HepG2 (cell line): ENCODE measurements around the gene LBR. TPM values are rescaled to one million over a fixed set of nuclear protein-coding genes. Genes with fewer than 3 reads are reported as not detected.

Experiments
- FOXA1 ChIP-seq, 2 experiments: fragments of 450-650 bp in 1 of 2; sonication (generic) in 1 of 2; formaldehyde crosslinking in 1 of 2; IDR thresholded peaks; 2 replicates each; pipeline versions ENCODE4 v1.4.0 to v1.6.1; 2016 to 2020; ENCODE audit warnings: missing genetic modification reagents in 1 of 2
- FOXC1 ChIP-seq: sonication (generic); formaldehyde crosslinking; IDR thresholded peaks from 2 replicates; pipeline ENCODE4 v1.8.0; 2022; ENCODE audit warnings: mild to moderate bottlenecking, missing genetic modification reagents, borderline replicate concordance
- KDM1A ChIP-seq: IDR thresholded peaks from 2 replicates; pipeline ENCODE4 v1.6.1; 2016; ENCODE audit warnings: missing compliant biosample characterization
- KMT2A ChIP-seq: sonication (generic); formaldehyde crosslinking; IDR thresholded peaks from 2 replicates; pipeline ENCODE4 v1.4.0; 2020; ENCODE audit warnings: missing genetic modification reagents
- MYC ChIP-seq: sonication (generic); formaldehyde crosslinking; IDR thresholded peaks from 2 replicates; pipeline ENCODE4 v1.9.0; 2021; ENCODE audit warnings: missing genetic modification reagents, borderline replicate concordance
- SKI ChIP-seq: fragments of 450-650 bp; IDR thresholded peaks from one replicate; pipeline ENCODE4 v1.6.1; 2018; ENCODE audit warnings: mild to moderate bottlenecking; ENCODE audit not compliant: partially characterized antibody
- SMAD3 ChIP-seq: sonication (generic); formaldehyde crosslinking; IDR thresholded peaks from 2 replicates; pipeline ENCODE4 v1.4.0; 2020; ENCODE audit warnings: missing genetic modification reagents
- TBP ChIP-seq: sonication (generic); formaldehyde crosslinking; IDR thresholded peaks from 2 replicates; pipeline ENCODE4 v1.5.0; 2020; ENCODE audit warnings: missing genetic modification reagents
- TEAD3 ChIP-seq: optimal IDR thresholded peaks from 2 replicates; pipeline ENCODE3; 2016; ENCODE audit warnings: borderline replicate concordance
- ZMYM4 ChIP-seq: sonication (generic); formaldehyde crosslinking; IDR thresholded peaks from 2 replicates; pipeline ENCODE4 v1.8.1; 2023; ENCODE audit warnings: mild to moderate bottlenecking, missing genetic modification reagents
- ZNF672 ChIP-seq: sonication (generic); formaldehyde crosslinking; IDR thresholded peaks from 2 replicates; pipeline ENCODE4 v1.8.1; 2022; ENCODE audit warnings: missing genetic modification reagents
- ZNF773 ChIP-seq: sonication (generic); formaldehyde crosslinking; IDR thresholded peaks from 2 replicates; pipeline ENCODE4 v1.4.0; 2020; ENCODE audit warnings: missing genetic modification reagents, borderline replicate concordance
- polyA plus RNA-seq, 8 experiments: library from polyadenylated mRNA; depleted of rRNA in 3 of 8; stranded (reverse) in 7 of 8; unstranded in 1 of 8; fragments of >200 nt; fragmentation: Illumina TruSeq in 4 of 8; extraction: Trizol in 4 of 8; gene quantifications; 2 replicates each; pipeline versions ENCODE4 v1.2.1 to v1.2.3, GENCODE V29; 2011 to 2016; ENCODE audit warnings: low read depth in 4 of 8, missing spikeins in 1 of 8, mixed read lengths in 1 of 8; ENCODE audit not compliant: insufficient read depth in 1 of 8
- total RNA-seq, 5 experiments: library from RNA; depleted of rRNA; stranded (reverse); fragments of >200 nt; fragmentation: Illumina TruSeq; extraction: Trizol; gene quantifications; 2 replicates each; pipeline ENCODE4 v1.2.3, GENCODE V29; 2016; ENCODE audit warnings: low read depth in 1 of 5
- TF ChIP-seq, protein P1 (sequence below): sonication (generic); formaldehyde crosslinking; IDR thresholded peaks from 2 replicates; pipeline ENCODE4 v1.5.0; 2020; ENCODE audit warnings: missing genetic modification reagents, mild to moderate bottlenecking, borderline replicate concordance
- TF ChIP-seq, protein P2 (sequence below): sonication (generic); formaldehyde crosslinking; IDR thresholded peaks from 2 replicates; pipeline ENCODE4 v1.5.0; 2020; ENCODE audit warnings: missing genetic modification reagents
- TF ChIP-seq, protein P3 (sequence below): sonication (generic); formaldehyde crosslinking; IDR thresholded peaks from 2 replicates; pipeline ENCODE4 v1.9.0; 2021; ENCODE audit warnings: mild to moderate bottlenecking, missing genetic modification reagents
- TF ChIP-seq, protein P4 (sequence below): sonication (generic); formaldehyde crosslinking; IDR thresholded peaks from 2 replicates; pipeline ENCODE4 v1.4.0; 2020; ENCODE audit warnings: mild to moderate bottlenecking, missing genetic modification reagents

The LBR gene
- total and polyA plus RNA-seq, 2 of the 13 experiments (the other 11 are each of a cell fraction or from before 2014, with no cell fraction given): 38.9 to 76.7 TPM

DNA sequence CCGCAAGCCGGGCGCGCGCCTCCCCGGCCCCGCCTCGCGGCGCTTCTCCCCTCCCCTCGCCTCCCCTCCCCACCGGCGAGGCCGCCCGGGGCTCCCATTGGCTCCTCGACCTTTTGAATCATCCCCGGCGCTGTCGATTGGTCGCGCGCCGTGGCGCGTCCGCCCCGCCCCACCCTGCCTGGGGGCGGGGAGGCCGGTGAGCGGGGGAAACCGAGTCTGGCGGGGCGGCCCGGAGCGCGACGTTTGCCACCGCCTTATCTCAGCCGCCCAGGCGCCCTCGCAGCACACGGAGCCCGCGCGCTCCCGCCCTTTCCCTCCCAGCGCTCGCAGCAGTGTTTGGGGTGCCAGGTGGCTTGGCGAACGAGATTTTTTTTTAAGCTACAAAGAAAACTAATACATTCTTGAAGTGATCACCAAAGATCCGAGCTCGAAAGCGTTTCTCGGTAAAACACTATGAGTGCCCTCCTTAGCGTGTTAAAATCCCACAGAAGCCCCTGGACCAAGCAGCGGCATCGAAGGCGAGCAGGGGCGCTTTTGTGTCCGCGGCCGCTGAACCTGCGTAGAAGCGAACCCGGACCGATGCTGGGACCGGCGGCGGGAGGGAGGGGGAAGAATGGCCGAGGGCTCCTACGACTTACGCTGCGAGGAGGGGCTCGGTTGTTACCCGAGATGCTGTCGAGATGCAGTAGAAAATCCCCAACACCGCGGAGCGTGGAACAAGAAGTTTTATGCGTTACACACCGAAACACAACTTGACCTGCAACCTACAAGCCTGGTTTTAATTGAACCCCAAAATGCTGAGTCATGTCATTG is 436 bp upstream of the LBR start (continued):
- TF ChIP-seq, protein P1, sequence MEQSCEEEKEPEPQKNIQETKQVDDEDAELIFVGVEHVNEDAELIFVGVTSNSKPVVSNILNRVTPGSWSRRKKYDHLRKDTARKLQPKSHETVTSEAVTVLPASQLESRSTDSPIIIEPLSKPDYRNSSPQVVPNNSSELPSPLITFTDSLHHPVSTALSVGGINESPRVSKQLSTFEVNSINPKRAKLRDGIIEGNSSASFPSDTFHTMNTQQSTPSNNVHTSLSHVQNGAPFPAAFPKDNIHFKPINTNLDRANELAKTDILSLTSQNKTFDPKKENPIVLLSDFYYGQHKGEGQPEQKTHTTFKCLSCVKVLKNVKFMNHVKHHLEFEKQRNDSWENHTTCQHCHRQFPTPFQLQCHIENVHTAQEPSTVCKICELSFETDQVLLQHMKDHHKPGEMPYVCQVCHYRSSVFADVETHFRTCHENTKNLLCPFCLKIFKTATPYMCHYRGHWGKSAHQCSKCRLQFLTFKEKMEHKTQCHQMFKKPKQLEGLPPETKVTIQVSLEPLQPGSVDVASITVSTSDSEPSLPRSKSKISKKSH (CRISPR knock-in tag): peak; percentile 68; the same call in 1 of the 2 replicates
- TF ChIP-seq MYC (CRISPR knock-in tag) (no peak; the same call in 1 of the 2 replicates), FOXC1 (CRISPR knock-in tag) (peak; percentile 54; the same call in 1 of the 2 replicates), TEAD3 (CRISPR knock-in tag) (no peak), SMAD3 (CRISPR knock-in tag) (no peak), FOXA1 (IDR thresholded peaks at IDR 0.05) (no peak), FOXA1 (CRISPR knock-in tag; IDR thresholded peaks at IDR 0.05) (no peak), KDM1A (CRISPR knock-in tag) (no peak), KMT2A (CRISPR knock-in tag) (peak; percentile 64), TBP (CRISPR knock-in tag) (no peak), ZNF672 (CRISPR knock-in tag) (no peak), SKI (no peak), ZMYM4 (CRISPR knock-in tag) (peak; percentile 90), ZNF773 (CRISPR knock-in tag) (no peak)
- TF ChIP-seq, protein P2, sequence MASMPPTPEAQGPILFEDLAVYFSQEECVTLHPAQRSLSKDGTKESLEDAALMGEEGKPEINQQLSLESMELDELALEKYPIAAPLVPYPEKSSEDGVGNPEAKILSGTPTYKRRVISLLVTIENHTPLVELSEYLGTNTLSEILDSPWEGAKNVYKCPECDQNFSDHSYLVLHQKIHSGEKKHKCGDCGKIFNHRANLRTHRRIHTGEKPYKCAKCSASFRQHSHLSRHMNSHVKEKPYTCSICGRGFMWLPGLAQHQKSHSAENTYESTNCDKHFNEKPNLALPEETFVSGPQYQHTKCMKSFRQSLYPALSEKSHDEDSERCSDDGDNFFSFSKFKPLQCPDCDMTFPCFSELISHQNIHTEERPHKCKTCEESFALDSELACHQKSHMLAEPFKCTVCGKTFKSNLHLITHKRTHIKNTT (CRISPR knock-in tag): no peak
- TF ChIP-seq, protein P3, sequence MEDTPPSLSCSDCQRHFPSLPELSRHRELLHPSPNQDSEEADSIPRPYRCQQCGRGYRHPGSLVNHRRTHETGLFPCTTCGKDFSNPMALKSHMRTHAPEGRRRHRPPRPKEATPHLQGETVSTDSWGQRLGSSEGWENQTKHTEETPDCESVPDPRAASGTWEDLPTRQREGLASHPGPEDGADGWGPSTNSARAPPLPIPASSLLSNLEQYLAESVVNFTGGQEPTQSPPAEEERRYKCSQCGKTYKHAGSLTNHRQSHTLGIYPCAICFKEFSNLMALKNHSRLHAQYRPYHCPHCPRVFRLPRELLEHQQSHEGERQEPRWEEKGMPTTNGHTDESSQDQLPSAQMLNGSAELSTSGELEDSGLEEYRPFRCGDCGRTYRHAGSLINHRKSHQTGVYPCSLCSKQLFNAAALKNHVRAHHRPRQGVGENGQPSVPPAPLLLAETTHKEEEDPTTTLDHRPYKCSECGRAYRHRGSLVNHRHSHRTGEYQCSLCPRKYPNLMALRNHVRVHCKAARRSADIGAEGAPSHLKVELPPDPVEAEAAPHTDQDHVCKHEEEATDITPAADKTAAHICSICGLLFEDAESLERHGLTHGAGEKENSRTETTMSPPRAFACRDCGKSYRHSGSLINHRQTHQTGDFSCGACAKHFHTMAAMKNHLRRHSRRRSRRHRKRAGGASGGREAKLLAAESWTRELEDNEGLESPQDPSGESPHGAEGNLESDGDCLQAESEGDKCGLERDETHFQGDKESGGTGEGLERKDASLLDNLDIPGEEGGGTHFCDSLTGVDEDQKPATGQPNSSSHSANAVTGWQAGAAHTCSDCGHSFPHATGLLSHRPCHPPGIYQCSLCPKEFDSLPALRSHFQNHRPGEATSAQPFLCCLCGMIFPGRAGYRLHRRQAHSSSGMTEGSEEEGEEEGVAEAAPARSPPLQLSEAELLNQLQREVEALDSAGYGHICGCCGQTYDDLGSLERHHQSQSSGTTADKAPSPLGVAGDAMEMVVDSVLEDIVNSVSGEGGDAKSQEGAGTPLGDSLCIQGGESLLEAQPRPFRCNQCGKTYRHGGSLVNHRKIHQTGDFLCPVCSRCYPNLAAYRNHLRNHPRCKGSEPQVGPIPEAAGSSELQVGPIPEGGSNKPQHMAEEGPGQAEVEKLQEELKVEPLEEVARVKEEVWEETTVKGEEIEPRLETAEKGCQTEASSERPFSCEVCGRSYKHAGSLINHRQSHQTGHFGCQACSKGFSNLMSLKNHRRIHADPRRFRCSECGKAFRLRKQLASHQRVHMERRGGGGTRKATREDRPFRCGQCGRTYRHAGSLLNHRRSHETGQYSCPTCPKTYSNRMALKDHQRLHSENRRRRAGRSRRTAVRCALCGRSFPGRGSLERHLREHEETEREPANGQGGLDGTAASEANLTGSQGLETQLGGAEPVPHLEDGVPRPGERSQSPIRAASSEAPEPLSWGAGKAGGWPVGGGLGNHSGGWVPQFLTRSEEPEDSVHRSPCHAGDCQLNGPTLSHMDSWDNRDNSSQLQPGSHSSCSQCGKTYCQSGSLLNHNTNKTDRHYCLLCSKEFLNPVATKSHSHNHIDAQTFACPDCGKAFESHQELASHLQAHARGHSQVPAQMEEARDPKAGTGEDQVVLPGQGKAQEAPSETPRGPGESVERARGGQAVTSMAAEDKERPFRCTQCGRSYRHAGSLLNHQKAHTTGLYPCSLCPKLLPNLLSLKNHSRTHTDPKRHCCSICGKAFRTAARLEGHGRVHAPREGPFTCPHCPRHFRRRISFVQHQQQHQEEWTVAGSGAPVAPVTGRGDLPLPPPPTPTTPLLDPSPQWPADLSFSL (CRISPR knock-in tag): peak; percentile 54; the same call in 1 of the 2 replicates
- TF ChIP-seq, protein P4, sequence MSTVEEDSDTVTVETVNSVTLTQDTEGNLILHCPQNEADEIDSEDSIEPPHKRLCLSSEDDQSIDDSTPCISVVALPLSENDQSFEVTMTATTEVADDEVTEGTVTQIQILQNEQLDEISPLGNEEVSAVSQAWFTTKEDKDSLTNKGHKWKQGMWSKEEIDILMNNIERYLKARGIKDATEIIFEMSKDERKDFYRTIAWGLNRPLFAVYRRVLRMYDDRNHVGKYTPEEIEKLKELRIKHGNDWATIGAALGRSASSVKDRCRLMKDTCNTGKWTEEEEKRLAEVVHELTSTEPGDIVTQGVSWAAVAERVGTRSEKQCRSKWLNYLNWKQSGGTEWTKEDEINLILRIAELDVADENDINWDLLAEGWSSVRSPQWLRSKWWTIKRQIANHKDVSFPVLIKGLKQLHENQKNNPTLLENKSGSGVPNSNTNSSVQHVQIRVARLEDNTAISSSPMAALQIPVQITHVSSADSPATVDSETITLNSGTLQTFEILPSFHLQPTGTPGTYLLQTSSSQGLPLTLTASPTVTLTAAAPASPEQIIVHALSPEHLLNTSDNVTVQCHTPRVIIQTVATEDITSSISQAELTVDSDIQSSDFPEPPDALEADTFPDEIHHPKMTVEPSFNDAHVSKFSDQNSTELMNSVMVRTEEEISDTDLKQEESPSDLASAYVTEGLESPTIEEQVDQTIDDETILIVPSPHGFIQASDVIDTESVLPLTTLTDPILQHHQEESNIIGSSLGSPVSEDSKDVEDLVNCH: no peak
